Type B pancreatic cell (in vitro differentiated cells): ENCODE data around the gene KLHL41. TPM values are rescaled to one million over a fixed set of nuclear protein-coding genes. Genes with fewer than 3 reads are reported as not detected.
"Not testable (repeated sequence)": the region's sequence is repeated elsewhere in the genome, so short reads cannot be mapped to it uniquely, and the experiment has no call there.

Experiments
- DNase-seq: peaks from one replicate; pipeline ENCODE4 v3.0.0; 2021; ENCODE audit warnings: mixed read lengths; ENCODE audit not compliant: unreplicated experiment; ENCODE audit errors: extremely low spot score
- H3K27ac Mint-ChIP-seq: 2 replicates; pipeline ENCODE4 v1.8.0; 2021; ENCODE audit warnings: mild to moderate bottlenecking, mixed read lengths
- H3K27me3 Mint-ChIP-seq: 2 replicates; pipeline ENCODE4 v1.8.0; 2021; ENCODE audit warnings: mixed read lengths
- H3K36me3 Mint-ChIP-seq: 2 replicates; pipeline ENCODE4 v1.8.0; 2021; ENCODE audit warnings: mixed read lengths
- H3K4me1 Mint-ChIP-seq: one replicate; pipeline ENCODE4 v1.8.0; 2021; ENCODE audit warnings: mixed read lengths; ENCODE audit not compliant: unreplicated experiment
- H3K4me3 Mint-ChIP-seq: 2 replicates; pipeline ENCODE4 v1.8.0; 2021; ENCODE audit warnings: mild to moderate bottlenecking, mixed read lengths
- H3K9me3 Mint-ChIP-seq: 2 replicates; pipeline ENCODE4 v1.8.0; 2021; ENCODE audit warnings: mixed read lengths
- total RNA-seq: library from RNA; stranded (reverse); gene quantifications from 2 replicates; pipeline ENCODE4 v1.2.1, GENCODE V29; 2021; ENCODE audit warnings: low replicate concordance
- TF ChIP-seq, protein P1 (sequence below): fragments of 200-600 bp; sonication (generic); conservative IDR thresholded peaks from 2 replicates; pipeline ENCODE4 v1.5.0; 2021; ENCODE audit warnings: antibody characterized with exemption, mild to moderate bottlenecking

KLHL41 gene
- total RNA-seq, 1 donor from 2014 or later = 4.6 TPM

DNA sequence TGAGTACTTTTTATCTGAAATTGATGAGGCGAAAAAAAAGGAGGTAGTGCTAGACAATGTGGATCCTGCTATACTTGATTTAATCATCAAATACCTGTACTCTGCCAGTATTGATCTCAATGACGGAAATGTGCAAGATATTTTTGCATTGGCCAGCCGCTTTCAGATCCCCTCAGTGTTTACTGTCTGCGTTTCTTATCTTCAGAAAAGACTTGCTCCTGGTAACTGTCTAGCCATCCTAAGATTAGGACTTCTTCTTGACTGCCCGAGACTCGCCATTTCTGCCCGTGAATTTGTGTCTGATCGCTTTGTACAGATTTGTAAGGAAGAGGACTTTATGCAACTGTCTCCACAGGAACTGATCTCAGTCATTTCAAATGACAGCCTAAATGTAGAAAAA, 453 bp downstream of the KLHL41 start:
- peaks cover 13% of the 10 kb centered on the region for H3K4me1 Mint-ChIP-seq
- TF ChIP-seq, protein P1, sequence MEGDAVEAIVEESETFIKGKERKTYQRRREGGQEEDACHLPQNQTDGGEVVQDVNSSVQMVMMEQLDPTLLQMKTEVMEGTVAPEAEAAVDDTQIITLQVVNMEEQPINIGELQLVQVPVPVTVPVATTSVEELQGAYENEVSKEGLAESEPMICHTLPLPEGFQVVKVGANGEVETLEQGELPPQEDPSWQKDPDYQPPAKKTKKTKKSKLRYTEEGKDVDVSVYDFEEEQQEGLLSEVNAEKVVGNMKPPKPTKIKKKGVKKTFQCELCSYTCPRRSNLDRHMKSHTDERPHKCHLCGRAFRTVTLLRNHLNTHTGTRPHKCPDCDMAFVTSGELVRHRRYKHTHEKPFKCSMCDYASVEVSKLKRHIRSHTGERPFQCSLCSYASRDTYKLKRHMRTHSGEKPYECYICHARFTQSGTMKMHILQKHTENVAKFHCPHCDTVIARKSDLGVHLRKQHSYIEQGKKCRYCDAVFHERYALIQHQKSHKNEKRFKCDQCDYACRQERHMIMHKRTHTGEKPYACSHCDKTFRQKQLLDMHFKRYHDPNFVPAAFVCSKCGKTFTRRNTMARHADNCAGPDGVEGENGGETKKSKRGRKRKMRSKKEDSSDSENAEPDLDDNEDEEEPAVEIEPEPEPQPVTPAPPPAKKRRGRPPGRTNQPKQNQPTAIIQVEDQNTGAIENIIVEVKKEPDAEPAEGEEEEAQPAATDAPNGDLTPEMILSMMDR = no peak
- H3K9me3 Mint-ChIP-seq = peaks cover 4% of the 10 kb centered on the region
- no peak overlapping the region for H3K27ac Mint-ChIP-seq
- no peak for DNase-seq
- no peak overlapping the region for H3K4me3 Mint-ChIP-seq
- no peaks in the 10 kb centered on the region for H3K27me3 Mint-ChIP-seq
- no peaks in the 10 kb centered on the region for H3K36me3 Mint-ChIP-seq

- Mint-ChIP-seq H3K27me3 (no peaks in the 10 kb centered on the region), H3K27ac (no peak overlapping the region), H3K36me3 (no peaks in the 10 kb centered on the region), H3K4me1 (peaks cover 13% of the 10 kb centered on the region), H3K4me3 (no peak overlapping the region), H3K9me3 (peaks cover 4% of the 10 kb centered on the region)
- TF ChIP-seq, protein P1 = no peak
- no peak for DNase-seq
Measured at GRCh38 chr2:169510496-169510895, 994 bp downstream of the KLHL41 start.

DNA sequence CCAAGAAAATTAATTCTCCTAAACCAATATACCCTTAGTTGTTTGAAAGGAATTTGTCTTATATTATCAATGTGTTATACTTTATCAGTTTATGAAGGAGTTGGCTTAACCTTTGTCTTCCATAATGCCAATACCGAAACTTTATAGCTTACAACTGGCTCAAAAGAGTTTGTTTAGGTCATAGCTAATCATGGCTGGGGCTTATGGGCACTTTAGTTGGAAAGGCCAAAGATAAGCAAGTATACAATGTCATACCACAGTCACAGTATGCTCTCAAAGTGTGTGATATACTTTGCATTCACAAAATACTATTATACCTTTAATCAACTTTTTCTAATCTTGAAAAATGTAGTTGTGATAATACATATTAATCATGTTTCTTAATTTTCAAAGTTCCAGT, 2.3 kb downstream of the KLHL41 start:
- peaks cover 13% of the 10 kb centered on the region for H3K4me1 Mint-ChIP-seq
- no peak overlapping the region for H3K27ac Mint-ChIP-seq
- DNase-seq = no peak
- TF ChIP-seq, protein P1 = no peak
- no peak overlapping the region for H3K4me3 Mint-ChIP-seq
- H3K9me3 Mint-ChIP-seq = peaks cover 4% of the 10 kb centered on the region
- no peaks in the 10 kb centered on the region for H3K27me3 Mint-ChIP-seq
- H3K36me3 Mint-ChIP-seq = no peaks in the 10 kb centered on the region

DNA sequence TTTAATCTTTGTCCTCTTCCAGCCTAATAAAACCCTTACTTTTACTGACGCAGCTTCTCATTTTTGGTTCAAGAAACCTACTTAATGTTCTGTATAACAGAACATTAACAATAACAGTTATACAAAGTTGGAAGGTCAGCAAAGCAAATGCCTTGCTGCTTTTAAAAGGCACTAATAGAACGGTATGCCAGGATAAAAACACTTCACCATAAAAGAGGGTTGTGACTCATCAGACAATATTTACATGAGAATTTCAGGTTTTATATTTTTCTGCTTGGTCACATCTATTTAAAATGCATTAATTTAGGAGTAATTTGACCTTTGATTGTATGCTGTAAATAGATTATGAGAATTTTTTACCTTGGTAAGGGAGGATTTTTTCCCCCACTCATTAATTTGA, 3.0 kb downstream of the KLHL41 start:
- H3K4me1 Mint-ChIP-seq = peaks cover 13% of the 10 kb centered on the region
- no peak for DNase-seq
- H3K27ac Mint-ChIP-seq = no peak overlapping the region
- peaks cover 4% of the 10 kb centered on the region for H3K9me3 Mint-ChIP-seq
- no peaks in the 10 kb centered on the region for H3K27me3 Mint-ChIP-seq
- no peak overlapping the region for H3K4me3 Mint-ChIP-seq
- H3K36me3 Mint-ChIP-seq = no peaks in the 10 kb centered on the region
- TF ChIP-seq, protein P1 = no peak

DNA sequence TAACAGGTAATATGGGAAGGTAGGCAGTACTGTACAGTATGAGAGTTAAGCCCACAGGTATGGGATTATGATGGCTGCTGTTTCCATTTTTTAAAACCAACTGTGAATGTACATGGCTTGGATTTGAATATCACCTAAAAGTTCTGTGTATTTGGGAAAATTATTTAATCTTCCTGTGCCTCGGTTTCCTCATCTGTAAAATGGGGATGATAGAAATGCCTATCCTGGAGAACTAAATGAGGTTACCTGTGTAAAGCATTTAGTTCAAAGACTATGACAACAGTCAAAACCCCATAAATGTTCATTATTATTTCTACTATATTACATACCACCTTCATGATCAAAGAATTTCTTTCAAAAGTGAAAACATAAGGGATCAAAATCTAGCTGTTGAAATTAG, 3.6 kb downstream of the KLHL41 start:
- no peaks in the 10 kb centered on the region for H3K9me3 Mint-ChIP-seq
- H3K4me3 Mint-ChIP-seq = no peak overlapping the region
- peaks cover 13% of the 10 kb centered on the region for H3K4me1 Mint-ChIP-seq
- no peak overlapping the region for H3K27ac Mint-ChIP-seq
- DNase-seq = no peak
- no peaks in the 10 kb centered on the region for H3K36me3 Mint-ChIP-seq
- H3K27me3 Mint-ChIP-seq = no peaks in the 10 kb centered on the region
- TF ChIP-seq, protein P1 = no peak

GRCh38 chr2:169513926-169514325, 4.4 kb downstream of the KLHL41 start:
- no peak overlapping the region for H3K4me3 Mint-ChIP-seq
- no peaks in the 10 kb centered on the region for H3K36me3 Mint-ChIP-seq
- no peaks in the 10 kb centered on the region for H3K27me3 Mint-ChIP-seq
- no peak for DNase-seq
- TF ChIP-seq, protein P1 = no peak
- H3K9me3 Mint-ChIP-seq = no peaks in the 10 kb centered on the region
- peaks cover 13% of the 10 kb centered on the region for H3K4me1 Mint-ChIP-seq
- H3K27ac Mint-ChIP-seq = no peak overlapping the region

GRCh38 chr2:169514758-169515157, 5.3 kb downstream of the KLHL41 start:
- H3K36me3 Mint-ChIP-seq, H3K27ac Mint-ChIP-seq, H3K27me3 Mint-ChIP-seq, H3K4me3 Mint-ChIP-seq, H3K9me3 Mint-ChIP-seq, H3K4me1 Mint-ChIP-seq, DNase-seq: not testable (repeated sequence)

DNA sequence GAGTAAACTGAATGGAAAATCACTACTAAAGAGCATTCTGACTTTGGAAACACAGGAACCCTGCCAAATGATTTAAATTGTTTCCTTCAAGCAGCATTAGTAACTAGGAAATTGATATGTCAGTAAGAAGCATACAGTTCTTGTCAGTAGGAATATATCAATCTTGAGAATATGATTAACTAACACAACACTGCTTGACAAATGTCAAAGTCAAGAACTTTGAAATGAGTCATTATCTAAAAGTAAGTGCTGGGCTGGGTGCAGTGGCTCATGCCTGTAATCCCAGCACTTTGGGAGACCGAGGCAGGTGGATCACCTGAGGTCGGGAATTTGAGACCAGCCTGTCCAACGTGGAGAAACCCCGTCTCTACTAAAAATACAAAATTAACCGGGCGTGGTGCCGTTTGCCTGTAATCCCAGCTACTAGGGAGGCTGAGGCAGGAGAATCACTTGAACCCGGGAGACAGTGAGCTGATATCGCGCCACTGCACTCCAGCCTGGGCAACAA, 7.0 kb downstream of the KLHL41 start:
- not testable (repeated sequence) for H3K4me3 Mint-ChIP-seq, DNase-seq, H3K27me3 Mint-ChIP-seq, H3K27ac Mint-ChIP-seq, H3K9me3 Mint-ChIP-seq, H3K4me1 Mint-ChIP-seq, H3K36me3 Mint-ChIP-seq
